IMR-90 (cell line): ENCODE results near the gene CMIP. TPM values are rescaled to one million over a fixed set of nuclear protein-coding genes. Genes with fewer than 3 reads are reported as not detected.

Experiments
- ATAC-seq: fragments of 200-7000 bp; cut with Tn5 transposase; 2 replicates; pipeline ENCODE4 v1.9.1; 2020; ENCODE audit warnings: low read depth, mild to moderate bottlenecking, moderate library complexity
- BruUV-seq: library from RNA; stranded (reverse); fragments of 400-500 nt; replicated peaks from 2 replicates; lab custom pipeline; 2021; lab: Mats Ljungman, UMichigan
- CTCF ChIA-PET: fragments of 300-600 bp; formaldehyde crosslinking; extraction: SDS; loops from one replicate; lab custom pipeline; 2021; ENCODE audit warnings: antibody characterized with exemption; lab: Yijun Ruan, JAX
- POLR2A ChIA-PET: fragments of 300-600 bp; sonication (Branson Sonifier 250); formaldehyde crosslinking; loops from one replicate; lab custom pipeline; 2022; ENCODE audit warnings: antibody characterized with exemption; ENCODE audit not compliant: unreplicated experiment; lab: Charles Lee
- DNase-seq: peaks from one replicate; pipeline ENCODE4 v3.0.0; 2013
- H2AFZ ChIP-seq: replicated peaks from 2 replicates; pipeline ENCODE3; 2013; ENCODE audit warnings: low read length, mild to moderate bottlenecking; ENCODE audit not compliant: poor library complexity
- H2AK5ac ChIP-seq: 2 replicates; pipeline ENCODE4 v1.6.1; 2013; ENCODE audit warnings: low read depth, low read length, inconsistent platforms
- H2AK9ac ChIP-seq: replicated peaks from 2 replicates; pipeline ENCODE3; 2013; ENCODE audit warnings: mild to moderate bottlenecking, low read depth, low read length, moderate library complexity; ENCODE audit not compliant: poor library complexity
- H2BK120ac ChIP-seq: 2 replicates; pipeline ENCODE4 v1.6.1; 2013; ENCODE audit warnings: low read depth, low read length, inconsistent platforms
- H2BK15ac ChIP-seq: 3 replicates; pipeline ENCODE4 v1.6.1; 2013; ENCODE audit warnings: low read depth, low read length, inconsistent platforms
- H2BK20ac ChIP-seq: 2 replicates; pipeline ENCODE4 v1.6.1; 2013; ENCODE audit warnings: low read depth, mild to moderate bottlenecking, inconsistent platforms, low read length, moderate library complexity
- H2BK5ac ChIP-seq: 2 replicates; pipeline ENCODE4 v1.6.1; 2013; ENCODE audit warnings: mild to moderate bottlenecking, low read depth, low read length, inconsistent platforms; ENCODE audit not compliant: poor library complexity, severe bottlenecking
- H3K14ac ChIP-seq: replicated peaks from 2 replicates; pipeline ENCODE4 v1.6.1; 2013; ENCODE audit warnings: low read depth, low read length, inconsistent platforms
- H3K18ac ChIP-seq: 2 replicates; pipeline ENCODE4 v1.6.1; 2013; ENCODE audit warnings: low read depth, low read length, control low read depth
- H3K23ac ChIP-seq: 2 replicates; pipeline ENCODE4 v1.6.1; 2013; ENCODE audit warnings: low read depth, low read length, inconsistent platforms
- H3K27ac ChIP-seq: 2 replicates; pipeline ENCODE4 v1.5.1; 2013; ENCODE audit warnings: mild to moderate bottlenecking, control low read depth, low read length; ENCODE audit not compliant: insufficient read depth
- H3K27me3 ChIP-seq: 2 replicates; pipeline ENCODE4 v1.6.1; 2013; ENCODE audit warnings: low read length; ENCODE audit not compliant: control insufficient read depth, insufficient read depth
- H3K36me3 ChIP-seq: 2 replicates; pipeline ENCODE4 v1.6.1; 2013; ENCODE audit warnings: low read length, mixed read lengths; ENCODE audit not compliant: control insufficient read depth, insufficient read depth
- H3K4ac ChIP-seq: 2 replicates; pipeline ENCODE4 v1.6.1; 2013; ENCODE audit warnings: low read depth, low read length, inconsistent platforms
- H3K4me1 ChIP-seq: 2 replicates; pipeline ENCODE4 v1.6.1; 2013; ENCODE audit warnings: low read length, mixed read lengths; ENCODE audit not compliant: control insufficient read depth, insufficient read depth
- H3K4me2 ChIP-seq: 2 replicates; pipeline ENCODE4 v1.6.1; 2013; ENCODE audit warnings: low read depth, mild to moderate bottlenecking, control low read depth, low read length, moderate library complexity
- H3K4me3 ChIP-seq: 2 replicates; pipeline ENCODE4 v1.5.1; 2013; ENCODE audit warnings: low read depth, mild to moderate bottlenecking, control low read depth, low read length, moderate library complexity; ENCODE audit not compliant: insufficient read depth
- H3K56ac ChIP-seq: 2 replicates; pipeline ENCODE4 v1.6.1; 2013; ENCODE audit warnings: low read length, inconsistent platforms; ENCODE audit not compliant: insufficient read depth; ENCODE audit errors: extremely low read depth
- H3K79me1 ChIP-seq, 2 experiments: 2 replicates each; pipeline ENCODE4 v1.6.1; 2013; ENCODE audit warnings: low read length in 2 of 2, inconsistent platforms in 1 of 2, low read depth in 1 of 2
- H3K9ac ChIP-seq: 2 replicates; pipeline ENCODE4 v1.6.1; 2013; ENCODE audit warnings: low read depth, low read length, control low read depth
- H3K9me1 ChIP-seq: 2 replicates; pipeline ENCODE4 v1.6.1; 2013; ENCODE audit warnings: low read length, inconsistent platforms; ENCODE audit not compliant: insufficient read depth
- H3K9me3 ChIP-seq: 2 replicates; pipeline ENCODE4 v1.6.1; 2013; ENCODE audit warnings: low read length; ENCODE audit not compliant: control insufficient read depth, insufficient read depth
- H4K20me1 ChIP-seq: 2 replicates; pipeline ENCODE4 v1.6.1; 2013; ENCODE audit warnings: low read length, inconsistent platforms; ENCODE audit not compliant: insufficient read depth
- H4K5ac ChIP-seq: 2 replicates; pipeline ENCODE4 v1.6.1; 2013; ENCODE audit warnings: mild to moderate bottlenecking, low read depth, low read length, control low read depth
- H4K8ac ChIP-seq, 2 experiments: 2 replicates each; pipeline ENCODE4 v1.6.1; 2013; ENCODE audit warnings: low read depth in 2 of 2, low read length in 2 of 2, control low read depth in 1 of 2, inconsistent platforms in 1 of 2
- H4K91ac ChIP-seq: 2 replicates; pipeline ENCODE4 v1.6.1; 2013; ENCODE audit warnings: low read depth, low read length, inconsistent platforms; ENCODE audit not compliant: insufficient read depth
- BHLHE40 ChIP-seq: fragments of 150-350 bp; IDR thresholded peaks from 2 replicates; pipeline ENCODE4 v1.6.1; 2016; ENCODE audit warnings: mild to moderate bottlenecking, low read depth, low read length
- CEBPB ChIP-seq: IDR thresholded peaks from 2 replicates; pipeline ENCODE4 v1.6.1; 2012; ENCODE audit warnings: low read depth, low read length, improper control_type of control experiment
- CHD1 ChIP-seq: IDR thresholded peaks from 2 replicates; pipeline ENCODE4 v1.6.1; 2012; ENCODE audit warnings: low read depth, low read length, improper control_type of control experiment
- CTCF ChIP-seq: conservative IDR thresholded peaks from 2 replicates; pipeline ENCODE4 v1.5.1; 2012; ENCODE audit warnings: mild to moderate bottlenecking, low read depth, low read length, improper control_type of control experiment
- ELK1 ChIP-seq: fragments of 150-350 bp; IDR thresholded peaks from 2 replicates; pipeline ENCODE4 v1.6.1; 2016; ENCODE audit warnings: low read depth, mild to moderate bottlenecking, low read length, moderate library complexity, borderline replicate concordance
- MAZ ChIP-seq: IDR thresholded peaks from 2 replicates; pipeline ENCODE4 v1.6.1; 2012; ENCODE audit warnings: low read depth, mild to moderate bottlenecking, low read length, improper control_type of control experiment, moderate library complexity, borderline replicate concordance
- NFE2L2 ChIP-seq: fragments of 150-350 bp; IDR thresholded peaks from 2 replicates; pipeline ENCODE4 v1.6.1; 2016; ENCODE audit warnings: low read depth, mild to moderate bottlenecking, low read length
- RCOR1 ChIP-seq: IDR thresholded peaks from 2 replicates; pipeline ENCODE4 v1.6.1; 2012; ENCODE audit warnings: mild to moderate bottlenecking, low read length, improper control_type of control experiment; ENCODE audit not compliant: insufficient replicate concordance
- RFX5 ChIP-seq: IDR thresholded peaks from 2 replicates; pipeline ENCODE4 v1.8.0; 2012; ENCODE audit warnings: low read depth, mild to moderate bottlenecking, low read length, moderate library complexity
- USF2 ChIP-seq: fragments of 150-350 bp; IDR thresholded peaks from 2 replicates; pipeline ENCODE4 v1.6.1; 2017; ENCODE audit warnings: mild to moderate bottlenecking, antibody characterized with exemption, low read length, low read depth
- WGBS, 2 experiments: methylation state at CpG; one replicate each; pipeline versions ENCODE4 v1.1.5 to v1.1.7; 2013; ENCODE audit warnings: missing lambda C conversion rate in 2 of 2; ENCODE audit not compliant: insufficient read length in 1 of 2; ENCODE audit errors: extremely low coverage in 2 of 2; 5-methylcytosine and 5-hydroxymethylcytosine counted together
- dilution Hi-C: fragments of 300-500 bp; cut with HindIII; formaldehyde crosslinking; loops from one replicate; pipeline ENCODE4 v1.14.3; 2018; ENCODE audit warnings: low sequenced_read_pairs; ENCODE audit not compliant: unreplicated experiment
- in situ Hi-C: fragments of 300-500 bp; cut with MboI; formaldehyde crosslinking; loops from 3 replicates; pipeline ENCODE4 v1.14.3; 2019; ENCODE audit warnings: low sequenced_read_pairs, inconsistent platforms, mixed read lengths
- intact Hi-C: fragments of 100-400 bp; cut with micrococcal nuclease; formaldehyde crosslinking; loops from 2 replicates; pipeline ENCODE4 v1.10.0; 2022
- polyA plus RNA-seq, 3 experiments: library from polyadenylated mRNA; depleted of rRNA; stranded (reverse); fragments of >200 nt; gene quantifications; 2 replicates each; pipeline ENCODE4 v1.2.3, GENCODE V29; 2012; ENCODE audit warnings: low replicate concordance in 1 of 3
- total RNA-seq: library from RNA; depleted of rRNA; stranded (reverse); fragments of >200 nt; gene quantifications from 2 replicates; pipeline ENCODE4 v1.2.3, GENCODE V29; 2012

The CMIP gene
- total and polyA plus RNA-seq, 2 of the 4 experiments (the other 2 are of a cell fraction) = 3.2 to 11.6 TPM

GRCh38 chr16:81397879-81398520 lies 46.6 kb upstream of the CMIP start (continued):
- TF ChIP-seq ELK1 = no peak
- no peak for TF ChIP-seq RFX5

- ChIA-PET POLR2A (interaction anchor here (0.7 kb wide), 1 partner anchor 343 kb away, joined by 5 read pairs; no protein-coding TSS in a partner anchor), CTCF (no interaction called here)
- no CpG with 5 or more reads among the region's 1 CpG for WGBS, 2 experiments
- Histone ChIP-seq H3K4me1 (no peaks in the 10 kb centered on the region), H2BK15ac (no peak overlapping the region), H3K4me3 (no peak overlapping the region), H2BK120ac (no peak overlapping the region), H3K14ac (no peak overlapping the region), H3K27ac (no peak overlapping the region), H3K79me1 (no peaks in the 10 kb centered on the region), H4K91ac (no peak overlapping the region), H2AK9ac (no peak overlapping the region), H4K5ac (no peak overlapping the region), H3K4ac (no peak overlapping the region), H2AFZ (no peak overlapping the region), H4K20me1 (0 out of 2 replicates have a peak, but pooled peaks cover 4% of the 10 kb centered on the region), H3K9me1 (no peaks in the 10 kb centered on the region), H3K27me3 (no peaks in the 10 kb centered on the region), H3K36me3 (no peaks in the 10 kb centered on the region), H3K23ac (no peak overlapping the region), H4K8ac (no peak overlapping the region), H2AK5ac (no peak overlapping the region), H3K9ac (no peak overlapping the region), H2BK5ac (no peak overlapping the region), H3K18ac (no peak overlapping the region), H2BK20ac (no peak overlapping the region), H3K4me2 (no peak overlapping the region), H3K9me3 (peaks cover 4% of the 10 kb centered on the region; the same call in 1 of the 2 replicates), H3K56ac (no peak overlapping the region)
- dilution Hi-C loops = no loop called here
- DNase-seq = no peak
- intact Hi-C loops = loop anchor here (5.0 to 10.0 kb wide), 2 partner anchors 185 to 207 kb away; no protein-coding TSS in a partner anchor
- BruUV-seq = no TSS peak
- in situ Hi-C loops = loop anchor here (5.0 kb wide), 1 partner anchor 327 kb away; no protein-coding TSS in a partner anchor
- ATAC-seq = no peak
- TF ChIP-seq USF2 (no peak), RCOR1 (no peak), NFE2L2 (no peak), BHLHE40 (no peak), CEBPB (no peak), ELK1 (no peak), RFX5 (no peak), CHD1 (no peak), CTCF (no peak), MAZ (no peak)
Measured at GRCh38 chr16:81399909-81400308, 44.7 kb upstream of the CMIP start.
